Mucosa of descending colon (tissue), 3 donors: ENCODE results near the gene BORCS8. TPM values are rescaled to one million over a fixed set of nuclear protein-coding genes. Genes with fewer than 3 reads are reported as not detected.
A peak's percentile ranks its signal among the peaks of the same experiment; 100 is the strongest.
"Not testable (repeated sequence)": the region's sequence is repeated elsewhere in the genome, so short reads cannot be mapped to it uniquely, and the experiment has no call there.

Experiments used
- ATAC-seq: fragments of 200-7000 bp; cut with Tn5 transposase; one replicate; pipeline ENCODE4 v1.9.1; 2020; ENCODE audit warnings: mild to moderate bottlenecking, moderate library complexity
- DNase-seq, 3 donors: peaks; one replicate each; pipeline ENCODE4 v3.0.0-alpha.2; 2020
- H3K36me3 ChIP-seq: fragments of 200-600 bp; one replicate; pipeline ENCODE4 v1.8.0; 2021; ENCODE audit warnings: low read depth, mild to moderate bottlenecking
- H3K4me1 ChIP-seq: fragments of 200-600 bp; one replicate; pipeline ENCODE4 v1.8.0; 2021; ENCODE audit warnings: low read depth, mild to moderate bottlenecking
- H3K4me3 ChIP-seq: fragments of 200-600 bp; one replicate; pipeline ENCODE4 v1.8.0; 2021; ENCODE audit warnings: mild to moderate bottlenecking
- H3K9me3 ChIP-seq: fragments of 200-600 bp; one replicate; pipeline ENCODE4 v1.8.0; 2021; ENCODE audit warnings: mild to moderate bottlenecking
- CTCF ChIP-seq: fragments of 200-600 bp; IDR thresholded peaks from one replicate; pipeline ENCODE4 v1.8.0; 2022; ENCODE audit warnings: antibody characterized with exemption, mild to moderate bottlenecking
- intact Hi-C, 2 donors: fragments of 100-400 bp; cut with DNase I in 1 of 2; cut with micrococcal nuclease in 1 of 2; formaldehyde crosslinking; loops; one replicate each; pipeline versions ENCODE4 v1.11.0 to v1.11.1; 2022; cut with DNase I, micrococcal nuclease
- total RNA-seq, 3 donors: library from RNA; stranded (reverse); fragmentation: NEBNext Ultra II Directional in 2 of 3; extraction: Animal tissue kit (Norgen Biotek cat#: 25700) in 2 of 3; gene quantifications; one replicate each; pipeline versions ENCODE4 v1.2.1 to v1.2.4, GENCODE V29; 2021 to 2023
- donor health status: DM: no; HTN: no; CAD: no; lungs with moderate emphysema.
- donor health status: DM: no; HTN: no; CAD: no.
- donor health status: DM: no; HTN: yes; CAD: no.

Gene BORCS8
- total RNA-seq, 3 donors from 2014 or later = 29.1 to 41.0 (median 31.8) TPM

- peaks cover 8% of the 10 kb centered on the region for H3K4me1 ChIP-seq
- intact Hi-C loops = no loop called here
- DNase-seq (no peak), ATAC-seq (no peak)
- no peak overlapping the region for H3K4me3 ChIP-seq
- TF ChIP-seq CTCF = no peak
- H3K9me3 ChIP-seq = no peaks in the 10 kb centered on the region
- peaks cover 4% of the 10 kb centered on the region for H3K36me3 ChIP-seq
Measured at GRCh38 chr19:19139876-19140229, 52.1 kb downstream of the BORCS8 start.

DNA sequence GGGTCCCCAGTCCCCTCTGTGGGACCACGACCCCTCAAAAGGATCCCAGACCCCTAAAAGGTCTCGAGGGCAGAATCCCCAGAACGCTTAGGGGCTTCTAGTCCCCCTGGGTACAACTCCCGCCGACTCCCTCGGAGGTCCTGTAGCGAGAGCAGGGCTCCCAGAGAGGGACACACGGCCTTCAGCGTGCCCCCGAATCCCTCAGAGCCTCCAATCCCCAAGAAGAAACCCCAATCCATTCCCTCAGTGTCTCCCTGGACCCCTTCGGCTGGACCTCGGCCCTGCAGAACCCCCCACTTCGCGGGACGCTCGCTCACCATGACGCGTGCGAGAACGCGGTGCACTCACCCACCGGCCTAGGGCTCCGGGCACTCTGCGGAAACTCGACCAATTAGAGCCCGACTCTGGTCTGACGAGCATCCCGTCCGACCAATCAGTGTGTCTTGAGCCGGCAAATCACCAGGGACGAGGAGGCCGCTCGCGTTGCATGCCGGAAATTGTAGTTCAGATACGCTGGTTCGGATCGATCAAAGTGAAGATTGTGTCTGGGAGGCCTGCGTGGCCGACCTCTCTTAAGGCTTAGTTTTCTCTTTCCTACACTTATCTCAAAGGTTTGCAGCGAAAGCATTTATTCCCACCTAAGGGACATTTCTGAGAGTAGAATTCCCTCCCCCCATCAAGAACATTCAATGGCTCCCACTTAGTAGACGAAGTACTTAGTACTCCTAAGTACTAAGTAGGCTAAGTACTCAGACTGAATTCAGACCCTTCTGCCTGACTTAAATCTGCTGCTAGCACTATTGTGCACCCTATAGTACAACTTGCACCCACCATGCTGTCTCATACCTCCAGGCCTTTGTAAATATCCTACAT, 53.6 kb downstream of the BORCS8 start, which contains the start of gene TMEM161A:
Gene TMEM161A, minus strand, starts transcription at position 370 of the 873 bp plus-strand sequence. Its CDS starts 50 bp downstream, at position 320.
- Histone ChIP-seq H3K36me3 (peaks cover 4% of the 10 kb centered on the region), H3K4me3 (peak within 1 kb of the TSS; percentile 30), H3K9me3 (no peaks in the 10 kb centered on the region), H3K4me1 (peaks cover 8% of the 10 kb centered on the region)
- no peak for TF ChIP-seq CTCF
- intact Hi-C loops = no loop called here
- peak; percentile 99 for ATAC-seq
- peak; percentile 97 to 99 (median 98) for DNase-seq

- peaks cover 4% of the 10 kb centered on the region for H3K36me3 ChIP-seq
- H3K9me3 ChIP-seq = no peaks in the 10 kb centered on the region
- intact Hi-C loops = no loop called here
- peak overlapping the region; percentile 30 for H3K4me3 ChIP-seq
- peaks cover 8% of the 10 kb centered on the region for H3K4me1 ChIP-seq
- TF ChIP-seq CTCF = no peak
- peak; percentile 10 for ATAC-seq
- peak in 1 of 3 donors; percentile 48 for DNase-seq
Measured at GRCh38 chr19:19137556-19138108, 54.3 kb downstream of the BORCS8 start.

DNA sequence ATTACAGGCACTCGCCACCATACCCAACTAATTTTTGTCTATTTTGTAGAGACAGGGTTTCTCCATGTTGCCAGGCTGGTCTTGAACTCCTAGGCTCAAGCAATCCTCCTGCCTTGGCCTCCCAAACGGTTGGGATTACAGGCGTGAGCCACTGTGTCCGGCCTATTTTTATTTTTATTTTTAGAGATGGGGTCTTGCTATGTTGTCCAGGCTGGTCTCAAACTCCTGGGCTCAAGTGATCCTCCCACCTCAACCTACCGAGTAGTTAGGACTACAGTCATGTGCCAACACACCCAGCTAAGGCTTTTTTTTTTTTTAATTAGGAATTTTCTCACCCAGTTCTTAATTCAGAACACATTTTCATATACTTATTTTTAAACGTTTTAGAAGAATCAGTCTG, 56.2 kb downstream of the BORCS8 start:
- H3K9me3 ChIP-seq, DNase-seq, H3K36me3 ChIP-seq, H3K4me1 ChIP-seq, H3K4me3 ChIP-seq, intact Hi-C loops, ATAC-seq: not testable (repeated sequence)

- intact Hi-C loops = no loop called here
- ATAC-seq = no peak
- DNase-seq = peak in 2 of 3 donors; percentile 39 to 44
- TF ChIP-seq CTCF = no peak
- peaks cover 7% of the 10 kb centered on the region for H3K9me3 ChIP-seq
- no peak overlapping the region for H3K4me3 ChIP-seq
- peaks cover 4% of the 10 kb centered on the region for H3K36me3 ChIP-seq
- peaks cover 8% of the 10 kb centered on the region for H3K4me1 ChIP-seq
Measured at GRCh38 chr19:19134687-19135158, 57.2 kb downstream of the BORCS8 start.

DNA sequence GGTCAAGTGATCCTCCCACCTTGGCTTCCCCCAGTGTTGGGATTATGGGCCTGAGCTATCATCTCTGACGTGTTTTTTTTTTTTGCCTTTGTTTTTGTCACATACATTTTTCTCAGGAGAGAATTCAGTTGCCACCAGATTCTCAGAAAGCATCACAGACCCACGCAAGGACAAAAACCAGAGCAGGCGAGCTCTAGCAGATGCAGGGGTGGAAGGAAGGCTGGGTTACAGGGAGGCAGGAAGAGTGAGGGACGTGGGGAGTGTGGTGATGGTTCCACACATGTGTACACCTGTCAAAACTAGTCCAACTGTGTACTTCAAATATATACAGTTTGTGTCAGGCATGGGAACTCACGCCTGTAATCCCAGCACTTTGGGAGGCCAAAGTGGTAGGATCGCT, 58.0 kb downstream of the BORCS8 start:
- Histone ChIP-seq H3K36me3 (peaks cover 4% of the 10 kb centered on the region), H3K4me3 (no peak overlapping the region), H3K9me3 (peaks cover 7% of the 10 kb centered on the region), H3K4me1 (peaks cover 8% of the 10 kb centered on the region)
- TF ChIP-seq CTCF = no peak
- intact Hi-C loops = no loop called here
- DNase-seq (no peak), ATAC-seq (no peak)
